HCT116 (cell line): ENCODE data around the gene ZNF446. TPM values are rescaled to one million over a fixed set of nuclear protein-coding genes. Genes with fewer than 3 reads are reported as not detected.

Experiments used
- ATAC-seq: fragments of 200-7000 bp; cut with Tn5 transposase; 2 replicates; pipeline ENCODE4 v1.9.1; 2020; ENCODE audit warnings: mild to moderate bottlenecking, moderate library complexity
- BruUV-seq: library from RNA; stranded (reverse); fragments of 400-500 nt; replicated peaks from 2 replicates; lab custom pipeline; 2021; lab: Mats Ljungman, UMichigan
- CTCF ChIA-PET: fragments of 300-600 bp; sonication (Branson Sonifier 250); formaldehyde crosslinking; loops from one replicate; lab custom pipeline; 2021; ENCODE audit warnings: antibody characterized with exemption; lab: Charles Lee
- POLR2A ChIA-PET: fragments of 300-600, 350-600 bp; sonication (Branson Sonifier 250); formaldehyde crosslinking; loops from one replicate; lab custom pipeline; 2021; ENCODE audit warnings: antibody characterized with exemption; lab: Charles Lee
- RAD21 ChIA-PET, 2 experiments: fragments of 300-600 bp; sonication (Branson Sonifier 250); formaldehyde crosslinking; loops; one replicate each; lab custom pipeline; 2023; ENCODE audit warnings: low total read pairs in 2 of 2; ENCODE audit not compliant: uncharacterized antibody in 2 of 2, unreplicated experiment in 2 of 2, low non-redundant PET in 1 of 2; lab: Charles Lee
- DNase-seq: peaks from one replicate; pipeline ENCODE4 v3.0.0-alpha.2; 2010; ENCODE audit warnings: low read depth, low spot score
- H2AFZ ChIP-seq: fragments of 200-600 bp; shearing (Covaris generic), sonication (generic); 2 replicates; pipeline ENCODE4 v1.6.1; 2017; ENCODE audit warnings: low read depth, mixed run types, mixed read lengths, antibody characterized with exemption, low read length; ENCODE audit not compliant: poor library complexity, severe bottlenecking
- H3K27ac ChIP-seq: 2 replicates; pipeline ENCODE4 v1.5.1; 2012; ENCODE audit warnings: low read depth, low read length
- H3K27me3 ChIP-seq: fragments of 200-600 bp; sonication (generic); 2 replicates; pipeline ENCODE4 v1.6.1; 2016; ENCODE audit warnings: mixed run types, low read length, mixed read lengths; ENCODE audit not compliant: insufficient read depth
- H3K36me3 ChIP-seq, 2 experiments: fragments of 200-500 bp in 1 of 2; fragments of 200-600 bp in 1 of 2; sonication (Bioruptor generic) in 1 of 2; sonication (generic) in 1 of 2; 2 replicates each; pipeline versions ENCODE4 v1.5.1 to v1.6.1; 2014 to 2016; ENCODE audit warnings: low read length in 2 of 2, inconsistent platforms in 1 of 2, mixed read lengths in 1 of 2, mixed run types in 1 of 2; ENCODE audit not compliant: insufficient read depth in 2 of 2, control insufficient read depth in 1 of 2
- H3K4me1 ChIP-seq, 2 experiments: fragments of 200-600 bp in 1 of 2; sonication (generic) in 1 of 2; 2 replicates each; pipeline versions ENCODE4 v1.5.1 to v1.6.1; 2012 to 2017; ENCODE audit warnings: low read length in 2 of 2, inconsistent platforms in 1 of 2, mild to moderate bottlenecking in 1 of 2, mixed read lengths in 1 of 2, mixed run types in 1 of 2, moderate library complexity in 1 of 2; ENCODE audit not compliant: insufficient read depth in 2 of 2, control insufficient read depth in 1 of 2
- H3K4me2 ChIP-seq: fragments of 200-600 bp; sonication (generic); 2 replicates; pipeline ENCODE4 v1.6.1; 2017; ENCODE audit warnings: mixed run types, low read length, mixed read lengths
- H3K4me3 ChIP-seq, 2 experiments: fragments of 200-600 bp in 1 of 2; sonication (generic) in 1 of 2; replicated peaks in 1 of 2; 2 replicates each; pipeline ENCODE4 v1.5.1; 2011 to 2016; ENCODE audit warnings: low read length in 2 of 2, control low read depth in 1 of 2, low read depth in 1 of 2, mild to moderate bottlenecking in 1 of 2, mixed read lengths in 1 of 2, mixed run types in 1 of 2
- H3K79me2 ChIP-seq: fragments of 200-600 bp; sonication (generic); 2 replicates; pipeline ENCODE4 v1.6.1; 2017; ENCODE audit warnings: mild to moderate bottlenecking, mixed run types, low read length, moderate library complexity, mixed read lengths; ENCODE audit not compliant: insufficient read depth
- H3K9ac ChIP-seq: fragments of 200-600 bp; sonication (generic); 2 replicates; pipeline ENCODE4 v1.6.1; 2016; ENCODE audit warnings: low read length, mixed read lengths
- H3K9me2 ChIP-seq: fragments of 200-600 bp; sonication (generic), shearing (Covaris generic); 2 replicates; pipeline ENCODE4 v1.6.1; 2017; ENCODE audit warnings: mixed run types, mild to moderate bottlenecking, moderate library complexity; ENCODE audit not compliant: insufficient read depth
- H3K9me3 ChIP-seq, 2 experiments: fragments of 200-500 bp in 1 of 2; fragments of 200-600 bp in 1 of 2; sonication (Bioruptor generic) in 1 of 2; sonication (generic) in 1 of 2; 2 replicates each; pipeline ENCODE4 v1.6.1; 2014 to 2017; ENCODE audit warnings: low read length in 2 of 2, mixed read lengths in 2 of 2, inconsistent platforms in 1 of 2, low read depth in 1 of 2, mild to moderate bottlenecking in 1 of 2, mixed run types in 1 of 2, moderate library complexity in 1 of 2; ENCODE audit not compliant: control insufficient read depth in 1 of 2, insufficient read depth in 1 of 2
- H4K20me1 ChIP-seq: fragments of 200-600 bp; sonication (generic), shearing (Covaris generic); 2 replicates; pipeline ENCODE4 v1.6.1; 2017; ENCODE audit warnings: mixed run types, mild to moderate bottlenecking, moderate library complexity; ENCODE audit not compliant: insufficient read depth
- ATF3 ChIP-seq: IDR thresholded peaks from 2 replicates; pipeline ENCODE4 v1.6.1; 2012
- CBX3 ChIP-seq: IDR thresholded peaks from 2 replicates; pipeline ENCODE4 v1.6.1; 2012; ENCODE audit warnings: low read depth
- CTCF ChIP-seq, 3 experiments: fragments of 200-600 bp in 1 of 3; sonication (generic) in 1 of 3; IDR thresholded peaks in 2 of 3; conservative IDR thresholded peaks in 1 of 3; 2 replicates each; pipeline ENCODE4 v1.5.1; 2012 to 2017; ENCODE audit warnings: low read depth in 2 of 3, low read length in 2 of 3, antibody characterized with exemption in 1 of 3, borderline replicate concordance in 1 of 3, control low read depth in 1 of 3, mild to moderate bottlenecking in 1 of 3, mixed read lengths in 1 of 3, mixed run types in 1 of 3, moderate library complexity in 1 of 3; ENCODE audit not compliant: insufficient read depth in 1 of 3
- ELF1 ChIP-seq: IDR thresholded peaks from 2 replicates; pipeline ENCODE4 v1.6.1; 2012; ENCODE audit warnings: low read depth, borderline replicate concordance
- EZH2 ChIP-seq: fragments of 200-600 bp; sonication (generic); IDR thresholded peaks from 2 replicates; pipeline ENCODE4 v1.6.1; 2017; ENCODE audit warnings: antibody characterized with exemption, mixed run types
- EZH2phosphoT487 ChIP-seq: fragments of 200-600 bp; IDR thresholded peaks from 2 replicates; pipeline ENCODE4 v1.6.1; 2018; ENCODE audit warnings: antibody characterized with exemption, borderline replicate concordance
- FOSL1 ChIP-seq: IDR thresholded peaks from 2 replicates; pipeline ENCODE4 v1.6.1; 2012; ENCODE audit warnings: low read depth
- JUND ChIP-seq: IDR thresholded peaks from 2 replicates; pipeline ENCODE4 v1.6.1; 2012
- MAX ChIP-seq: IDR thresholded peaks from 2 replicates; pipeline ENCODE4 v1.6.1; 2012
- POLR2AphosphoS5 ChIP-seq: IDR thresholded peaks from 2 replicates; pipeline ENCODE4 v1.6.1; 2011; ENCODE audit warnings: mild to moderate bottlenecking, low read depth, low read length, moderate library complexity
- RAD21 ChIP-seq: IDR thresholded peaks from 2 replicates; pipeline ENCODE4 v1.6.1; 2012; ENCODE audit warnings: low read depth, mild to moderate bottlenecking
- REST ChIP-seq: IDR thresholded peaks from 2 replicates; pipeline ENCODE4 v1.6.1; 2012; ENCODE audit warnings: low read depth
- SIN3A ChIP-seq: IDR thresholded peaks from 2 replicates; pipeline ENCODE4 v1.6.1; 2012; ENCODE audit warnings: low read depth
- SP1 ChIP-seq: IDR thresholded peaks from 2 replicates; pipeline ENCODE4 v1.6.1; 2012; ENCODE audit warnings: low read depth
- SRF ChIP-seq: IDR thresholded peaks from 2 replicates; pipeline ENCODE4 v1.6.1; 2012; ENCODE audit warnings: low read depth
- TCF7L2 ChIP-seq: IDR thresholded peaks from 2 replicates; pipeline ENCODE4 v1.7.0; 2011; ENCODE audit warnings: borderline replicate concordance, inconsistent platforms; ENCODE audit not compliant: insufficient read depth, insufficient read length; ENCODE audit errors: extremely low read depth
- ZBTB33 ChIP-seq: IDR thresholded peaks from 2 replicates; pipeline ENCODE4 v1.6.1; 2011; ENCODE audit warnings: mild to moderate bottlenecking, low read length, moderate library complexity; ENCODE audit not compliant: insufficient replicate concordance; ENCODE audit errors: extremely low read depth
- ZFX ChIP-seq: fragments of 450-650 bp; IDR thresholded peaks from 2 replicates; pipeline ENCODE4 v1.6.1; 2017
- ZNF274 ChIP-seq: fragments of 200-500 bp; sonication (Bioruptor generic); IDR thresholded peaks from 2 replicates; pipeline ENCODE4 v1.6.1; 2014; ENCODE audit warnings: mild to moderate bottlenecking, low read depth, low read length, inconsistent platforms
- intact Hi-C: fragments of 100-400 bp; cut with micrococcal nuclease; formaldehyde crosslinking; loops from 2 replicates; pipeline ENCODE4 v1.10.0; 2022
- total RNA-seq: library from RNA; stranded (reverse); gene quantifications from one replicate; pipeline ENCODE4 v1.2.1, GENCODE V29; 2021; ENCODE audit not compliant: unreplicated experiment

The ZNF446 gene
- total RNA-seq, 1 experiment from 2014 or later: 6.5 TPM

GRCh38 chr19:58455306-58455705 lies 20.8 kb upstream of the ZNF446 start:
- no peak overlapping the region for H2AFZ ChIP-seq
- no peaks in the 10 kb centered on the region for H3K27me3 ChIP-seq
- ChIA-PET CTCF (no interaction called here), RAD21 (no interaction called here), POLR2A (no interaction called here)
- H3K9me2 ChIP-seq: no peaks in the 10 kb centered on the region
- H3K36me3 ChIP-seq: peaks cover 0 to 4% of the 10 kb centered on the region in 2 experiments; a peak in 2 of 4 replicates
- H3K27ac ChIP-seq: no peak overlapping the region
- H3K4me2 ChIP-seq: no peak overlapping the region
- H3K9me3 ChIP-seq: no peaks in the 10 kb centered on the region
- DNase-seq (no peak), ATAC-seq (no peak)
- intact Hi-C loops: no loop called here
- no peak overlapping the region for H3K9ac ChIP-seq
- H3K4me1 ChIP-seq: peaks cover 6 to 19% of the 10 kb centered on the region in 2 experiments; a peak in 3 of 4 replicates
- TF ChIP-seq SIN3A (no peak), REST (no peak), TCF7L2 (no peak), EZH2 (no peak), ATF3 (no peak), SRF (no peak), ZFX (no peak), ZNF274 (no peak), FOSL1 (no peak), ZBTB33 (no peak), RAD21 (no peak), CBX3 (no peak), POLR2AphosphoS5 (no peak), JUND (no peak), ELF1 (no peak), SP1 (no peak), CTCF (IDR thresholded peaks at IDR 0.05 in 2 of 3, conservative IDR thresholded peaks at IDR 0.05 in 1 of 3; ENCODE audit: borderline replicate concordance in 1 of 3, insufficient read depth in 1 of 3, low read depth in 2 of 3, low read length in 2 of 3) (no peak), MAX (no peak), EZH2phosphoT487 (no peak)
- H3K79me2 ChIP-seq: no peaks in the 10 kb centered on the region
- no peaks in the 10 kb centered on the region for H4K20me1 ChIP-seq
- no peak overlapping the region for H3K4me3 ChIP-seq
- no TSS peak for BruUV-seq
